Measurements from ENCODE around the gene TIAM2. TPM values are rescaled to one million over a fixed set of nuclear protein-coding genes. Genes with fewer than 3 reads are reported as not detected.

The TIAM2 gene
- polyA plus RNA-seq, 6 donors from 2014 or later: 0.34 to 2.8 (median 0.58) TPM; not detected in 1

GRCh38 chr6:155129744-155130143, 134.6 kb downstream of the TIAM2 start:
- H3K4me1 Mint-ChIP-seq: no peaks in the 10 kb centered on the region
- DNase-seq: no peak
- no peaks in the 10 kb centered on the region for H3K9me3 Mint-ChIP-seq
- no peaks in the 10 kb centered on the region for H3K27me3 Mint-ChIP-seq
- no peak overlapping the region for H3K27ac Mint-ChIP-seq
- no peak overlapping the region for H3K4me3 Mint-ChIP-seq
- no peaks in the 10 kb centered on the region for H3K36me3 Mint-ChIP-seq
- ATAC-seq (ENCODE audit: low read depth in 2 of 2): no peak

GRCh38 chr6:155130161-155130853, 135.2 kb downstream of the TIAM2 start:
- Mint-ChIP-seq H3K4me3 (no peak overlapping the region), H3K36me3 (no peaks in the 10 kb centered on the region), H3K9me3 (no peaks in the 10 kb centered on the region), H3K27me3 (no peaks in the 10 kb centered on the region), H3K4me1 (no peaks in the 10 kb centered on the region), H3K27ac (peak overlapping the region in 1 of 6 donors; percentile 58)
- ATAC-seq (ENCODE audit: low read depth in 2 of 2): no peak
- no peak for DNase-seq

GRCh38 chr6:155132617-155133016, 137.5 kb downstream of the TIAM2 start:
- Mint-ChIP-seq H3K27ac (peak overlapping the region in 1 of 6 donors; percentile 36), H3K27me3 (no peaks in the 10 kb centered on the region), H3K36me3 (no peaks in the 10 kb centered on the region), H3K4me3 (no peak overlapping the region), H3K4me1 (no peaks in the 10 kb centered on the region), H3K9me3 (no peaks in the 10 kb centered on the region)
- ATAC-seq (ENCODE audit: low read depth in 2 of 2): no peak
- DNase-seq: no peak

- DNase-seq: no peak
- Mint-ChIP-seq H3K36me3 (no peaks in the 10 kb centered on the region), H3K4me1 (peaks cover 5 to 20% (median 12%) of the 10 kb centered on the region in 3 donors), H3K27ac (no peak overlapping the region), H3K9me3 (no peaks in the 10 kb centered on the region), H3K27me3 (no peaks in the 10 kb centered on the region), H3K4me3 (no peak overlapping the region)
- ATAC-seq (ENCODE audit: low read depth in 2 of 2): no peak
These were observed 145.9 kb downstream of the TIAM2 start for GRCh38 chr6:155141002-155141401.

GRCh38 chr6:155141512-155141911, 146.4 kb downstream of the TIAM2 start:
- Mint-ChIP-seq H3K36me3 (no peaks in the 10 kb centered on the region), H3K4me1 (peaks cover 5 to 20% (median 12%) of the 10 kb centered on the region in 3 donors), H3K9me3 (no peaks in the 10 kb centered on the region), H3K27ac (no peak overlapping the region), H3K4me3 (no peak overlapping the region), H3K27me3 (no peaks in the 10 kb centered on the region)
- DNase-seq (no peak), ATAC-seq (ENCODE audit: low read depth in 2 of 2) (no peak)

GRCh38 chr6:155142168-155143028, 147.3 kb downstream of the TIAM2 start:
- no peak for ATAC-seq (ENCODE audit: low read depth in 2 of 2)
- H3K27me3 Mint-ChIP-seq: no peaks in the 10 kb centered on the region
- no peak for DNase-seq
- no peaks in the 10 kb centered on the region for H3K36me3 Mint-ChIP-seq
- H3K27ac Mint-ChIP-seq: peak overlapping the region in 4 of 6 donors; percentile 51 to 90 (median 69)
- H3K4me3 Mint-ChIP-seq: peak overlapping the region in 7 of 8 donors; percentile 48 to 87 (median 79)
- no peaks in the 10 kb centered on the region for H3K9me3 Mint-ChIP-seq
- H3K4me1 Mint-ChIP-seq: peaks cover 5 to 20% (median 12%) of the 10 kb centered on the region in 3 donors

- H3K9me3 Mint-ChIP-seq: no peaks in the 10 kb centered on the region
- peak overlapping the region; percentile 42 to 87 (median 78) for H3K4me3 Mint-ChIP-seq
- DNase-seq: no peak
- H3K4me1 Mint-ChIP-seq: peaks cover 5 to 20% (median 12%) of the 10 kb centered on the region in 3 donors
- H3K27ac Mint-ChIP-seq: peak overlapping the region in 5 of 6 donors; percentile 25 to 90 (median 63)
- no peak for ATAC-seq (ENCODE audit: low read depth in 2 of 2)
- H3K36me3 Mint-ChIP-seq: no peaks in the 10 kb centered on the region
- no peaks in the 10 kb centered on the region for H3K27me3 Mint-ChIP-seq
These were observed 148.0 kb downstream of the TIAM2 start for GRCh38 chr6:155143029-155143577.

- DNase-seq: no peak
- Mint-ChIP-seq H3K4me1 (peaks cover 5 to 20% (median 12%) of the 10 kb centered on the region in 3 donors), H3K4me3 (peak overlapping the region; percentile 32 to 87 (median 78)), H3K27ac (peak overlapping the region in 5 of 6 donors; percentile 24 to 74 (median 34)), H3K36me3 (no peaks in the 10 kb centered on the region), H3K9me3 (no peaks in the 10 kb centered on the region), H3K27me3 (no peaks in the 10 kb centered on the region)
- ATAC-seq (ENCODE audit: low read depth in 2 of 2): no peak
These were observed 148.5 kb downstream of the TIAM2 start for GRCh38 chr6:155143578-155144106.

- H3K27ac Mint-ChIP-seq: peak overlapping the region in 1 of 6 donors; percentile 40
These were observed 151.1 kb downstream of the TIAM2 start for GRCh38 chr6:155146205-155146604.

GRCh38 chr6:155147958-155148663, 153.0 kb downstream of the TIAM2 start:
- no peak overlapping the region for H3K27ac Mint-ChIP-seq
- ATAC-seq (ENCODE audit: low read depth in 2 of 2) (no peak), DNase-seq (no peak)
- no peaks in the 10 kb centered on the region for H3K36me3 Mint-ChIP-seq
- no peak overlapping the region for H3K4me3 Mint-ChIP-seq
- H3K9me3 Mint-ChIP-seq: no peaks in the 10 kb centered on the region
- H3K4me1 Mint-ChIP-seq: peaks cover 0 to 10% (median 5%) of the 10 kb centered on the region in 3 donors
- no peaks in the 10 kb centered on the region for H3K27me3 Mint-ChIP-seq

More at GRCh38 chr6:155146205-155146604, 151.1 kb downstream of the TIAM2 start:
- H3K4me1 Mint-ChIP-seq: peaks cover 5 to 20% (median 12%) of the 10 kb centered on the region in 3 donors
- H3K27me3 Mint-ChIP-seq: no peaks in the 10 kb centered on the region
- no peak overlapping the region for H3K4me3 Mint-ChIP-seq
- ATAC-seq (ENCODE audit: low read depth in 2 of 2) (no peak), DNase-seq (no peak)
- H3K9me3 Mint-ChIP-seq: no peaks in the 10 kb centered on the region
- no peaks in the 10 kb centered on the region for H3K36me3 Mint-ChIP-seq

GRCh38 chr6:155150967-155151671, 156.0 kb downstream of the TIAM2 start:
- ATAC-seq (ENCODE audit: low read depth in 2 of 2) (no peak), DNase-seq (no peak)
- H3K27me3 Mint-ChIP-seq: no peaks in the 10 kb centered on the region
- no peaks in the 10 kb centered on the region for H3K36me3 Mint-ChIP-seq
- no peaks in the 10 kb centered on the region for H3K9me3 Mint-ChIP-seq
- no peak overlapping the region for H3K4me3 Mint-ChIP-seq
- H3K27ac Mint-ChIP-seq: no peak overlapping the region
- no peaks in the 10 kb centered on the region for H3K4me1 Mint-ChIP-seq

GRCh38 chr6:155152211-155153076, 157.3 kb downstream of the TIAM2 start:
- Mint-ChIP-seq H3K27me3 (peaks cover 0 to 10% (median 0%) of the 10 kb centered on the region in 3 donors), H3K4me1 (no peaks in the 10 kb centered on the region), H3K36me3 (no peaks in the 10 kb centered on the region), H3K27ac (peak overlapping the region in 1 of 6 donors; percentile 20), H3K4me3 (no peak overlapping the region), H3K9me3 (no peaks in the 10 kb centered on the region)
- ATAC-seq (ENCODE audit: low read depth in 2 of 2): no peak
- DNase-seq: no peak
